Left forelimb (tissue), 1 donor: ENCODE measurements around the gene PPP1R26.

ENCODE experiments used
- DNase-seq: peaks from one replicate; pipeline ENCODE4 v3.0.0-alpha.2; 2018; ENCODE audit warnings: low spot score

Gene PPP1R26

DNA sequence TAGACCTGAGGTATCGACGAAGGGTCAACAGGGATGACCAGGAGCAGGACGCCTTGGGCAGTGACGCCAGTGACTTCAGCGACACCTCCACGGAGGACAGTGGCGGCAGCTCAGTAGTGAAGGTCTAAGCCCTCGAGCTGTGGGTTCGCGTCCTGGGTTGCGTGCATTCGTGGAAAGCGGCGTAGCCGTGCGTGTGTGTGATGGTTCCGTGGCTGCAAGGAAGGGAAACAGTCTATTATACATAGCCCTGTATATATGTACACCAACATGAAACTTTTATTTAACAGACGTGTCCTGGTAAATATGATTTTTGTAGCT lies 8.4 kb downstream of the PPP1R26 start:
- DNase-seq, result no peak

DNA sequence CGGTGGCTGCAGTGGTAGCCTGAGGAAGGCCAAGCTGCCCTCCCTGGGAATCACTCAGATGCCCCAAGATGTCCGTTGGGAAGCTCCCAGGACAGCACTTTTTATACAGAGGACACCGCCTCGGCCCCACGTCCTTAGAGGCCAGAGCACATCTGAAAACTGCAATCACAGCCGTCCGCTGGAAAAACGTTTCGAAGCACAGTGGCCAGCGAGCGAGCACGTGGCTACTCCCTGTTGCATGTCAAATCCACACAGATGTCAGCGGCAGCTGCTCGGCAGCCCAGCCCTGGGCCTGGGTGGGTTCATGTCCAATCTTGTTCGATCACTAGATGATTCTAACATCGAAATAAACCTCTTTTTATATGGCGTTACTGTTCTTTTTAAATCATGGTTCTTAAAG lies 8.9 kb downstream of the PPP1R26 start:
- no peak for DNase-seq

DNA sequence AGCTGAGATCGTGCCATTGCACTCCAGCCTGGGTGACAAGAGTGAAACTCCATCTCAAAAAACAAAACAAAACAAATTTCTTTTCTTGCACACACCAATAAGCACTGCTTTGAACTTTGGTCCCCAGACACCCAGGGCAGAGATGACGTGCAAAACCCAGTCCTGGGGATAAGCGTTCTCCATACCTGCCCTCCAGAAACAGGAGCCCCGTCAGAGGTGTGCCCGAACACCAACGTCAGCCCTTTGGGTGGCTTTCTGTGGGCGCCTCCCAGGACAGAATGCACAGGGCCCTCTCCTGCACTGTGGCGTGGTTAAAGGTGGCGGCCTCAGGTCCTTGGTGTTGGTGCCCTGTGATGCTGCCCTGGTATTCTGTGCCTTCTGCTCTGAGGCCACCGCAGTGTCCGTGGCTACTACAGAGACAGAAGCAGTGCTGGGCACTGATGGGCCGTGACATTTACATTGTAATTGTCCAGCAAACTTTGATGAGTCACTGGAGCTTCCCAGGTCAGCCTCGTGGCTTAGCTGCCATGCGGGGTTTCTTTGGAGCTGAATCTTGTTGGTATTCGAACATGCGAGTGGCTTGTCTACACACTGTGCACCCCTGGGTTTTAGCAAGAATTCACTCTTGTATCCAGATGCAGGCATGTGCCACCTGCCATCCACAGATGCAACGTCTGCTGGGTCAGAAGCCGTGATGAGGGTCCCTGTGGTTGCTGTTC lies 9.8 kb downstream of the PPP1R26 start:
- DNase-seq, result no peak

DNA sequence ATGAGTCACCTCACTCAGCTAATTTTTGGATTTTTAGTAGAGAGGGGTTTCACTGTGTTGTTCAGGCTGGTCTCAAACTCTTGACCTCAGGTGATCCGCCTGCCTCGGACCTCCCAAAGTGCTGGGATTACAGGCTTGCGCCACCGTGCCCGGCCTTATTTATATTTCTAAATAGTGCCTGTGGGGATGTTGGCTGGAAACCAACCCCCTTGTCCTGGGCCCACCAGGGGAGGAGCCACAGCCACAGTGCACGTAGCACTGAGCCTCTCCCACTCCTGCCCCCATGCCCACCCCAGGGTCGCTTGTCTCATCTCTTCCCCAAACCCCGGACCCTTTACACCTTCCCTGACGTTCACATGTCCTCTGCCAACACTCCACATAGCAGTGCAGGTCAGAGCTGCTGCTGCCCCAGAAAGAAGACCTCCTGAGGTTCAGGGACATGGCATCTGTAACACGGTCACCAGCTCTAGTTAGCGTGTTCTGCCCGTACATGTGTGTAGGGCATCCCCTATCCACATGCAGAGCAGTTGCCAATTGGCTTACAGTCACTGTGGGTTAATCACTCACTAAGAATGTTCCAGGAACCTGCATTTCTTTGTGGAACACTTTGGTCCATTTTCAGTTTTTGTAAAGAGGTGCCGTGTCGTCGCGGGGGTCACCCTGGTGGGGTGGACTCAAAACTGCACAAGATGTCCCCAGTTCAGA lies 10.7 kb downstream of the PPP1R26 start:
- DNase-seq, result no peak

DNA sequence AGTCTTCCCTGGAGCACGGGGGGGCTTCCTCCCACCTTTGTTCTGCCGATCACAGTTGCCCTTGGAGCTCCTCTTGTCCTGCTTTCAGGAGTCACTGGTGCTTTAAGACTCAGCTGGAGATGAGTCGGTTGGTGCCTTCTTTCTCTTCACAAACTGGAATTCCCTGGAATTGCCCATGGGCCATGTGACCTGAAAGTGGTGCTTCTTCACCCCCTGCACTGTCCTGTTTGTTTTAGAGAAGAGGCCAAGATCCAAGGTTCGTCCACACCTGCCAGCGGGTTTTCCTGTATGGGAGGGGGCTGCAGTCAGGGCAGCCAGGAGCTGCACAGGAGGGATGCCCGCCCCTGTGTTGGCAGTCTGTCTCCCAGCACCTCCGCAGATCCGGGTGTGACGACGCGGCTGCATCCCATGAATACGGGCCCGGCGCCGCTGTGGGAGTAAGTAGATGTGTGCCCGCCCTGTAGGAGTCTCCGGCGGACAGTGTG lies 11.4 kb downstream of the PPP1R26 start:
- DNase-seq, result no peak

DNA sequence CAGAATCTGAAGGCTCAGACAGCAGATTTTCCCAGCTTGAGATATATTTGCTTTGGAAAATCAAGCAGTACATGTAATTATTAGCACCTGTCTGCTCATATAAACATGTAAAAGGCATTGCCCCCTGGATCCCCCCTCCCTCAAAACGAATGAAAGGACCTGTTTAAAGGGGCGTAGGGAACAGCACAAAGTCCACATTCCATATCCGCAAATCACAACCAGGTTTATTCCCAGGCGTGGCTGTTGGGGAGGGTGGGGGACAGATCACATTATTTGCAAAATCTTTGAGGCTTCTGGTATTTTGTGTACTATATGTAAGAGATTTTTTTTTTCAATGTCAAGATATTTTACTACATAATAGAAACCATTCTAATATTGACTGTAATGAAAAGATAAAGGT lies 12.2 kb downstream of the PPP1R26 start:
- DNase-seq, result no peak

DNA sequence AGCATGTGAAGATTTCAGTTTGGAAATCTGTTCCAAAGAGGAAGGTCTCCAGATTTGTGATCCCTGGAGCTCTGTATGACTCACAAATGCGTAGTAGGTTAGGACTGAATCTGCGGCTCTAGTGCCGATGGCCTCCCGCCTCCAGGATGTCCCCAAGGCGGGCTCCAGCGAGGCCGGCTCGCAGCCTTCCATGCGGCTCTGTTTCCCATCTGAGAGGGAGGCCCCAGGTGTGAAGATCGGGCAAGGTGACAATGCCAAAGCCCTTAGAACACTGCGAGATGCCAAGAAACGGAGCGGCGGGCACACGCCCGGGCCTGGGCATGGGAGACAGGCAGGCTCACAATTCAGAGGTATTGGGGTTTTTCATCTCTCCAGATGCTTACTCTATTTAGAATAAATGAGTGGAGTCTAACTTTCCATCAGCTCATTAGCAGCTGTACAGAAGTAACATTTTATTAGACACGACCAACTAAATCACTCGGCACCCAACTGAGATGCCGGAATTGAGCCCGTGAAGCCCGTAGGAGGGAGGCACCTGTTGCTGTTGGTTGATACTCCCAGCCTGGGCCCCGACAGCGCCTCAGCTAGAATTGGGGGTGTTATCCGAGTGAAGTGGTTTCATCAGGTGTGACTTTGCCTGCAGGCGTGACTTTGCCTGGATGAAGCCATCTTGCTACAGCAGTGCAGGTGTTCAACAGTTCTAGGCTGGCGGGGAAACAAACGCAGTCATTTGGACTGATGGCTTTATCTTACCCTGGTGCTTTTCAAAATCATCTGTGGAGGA lies 13.5 kb downstream of the PPP1R26 start:
- no peak for DNase-seq

DNA sequence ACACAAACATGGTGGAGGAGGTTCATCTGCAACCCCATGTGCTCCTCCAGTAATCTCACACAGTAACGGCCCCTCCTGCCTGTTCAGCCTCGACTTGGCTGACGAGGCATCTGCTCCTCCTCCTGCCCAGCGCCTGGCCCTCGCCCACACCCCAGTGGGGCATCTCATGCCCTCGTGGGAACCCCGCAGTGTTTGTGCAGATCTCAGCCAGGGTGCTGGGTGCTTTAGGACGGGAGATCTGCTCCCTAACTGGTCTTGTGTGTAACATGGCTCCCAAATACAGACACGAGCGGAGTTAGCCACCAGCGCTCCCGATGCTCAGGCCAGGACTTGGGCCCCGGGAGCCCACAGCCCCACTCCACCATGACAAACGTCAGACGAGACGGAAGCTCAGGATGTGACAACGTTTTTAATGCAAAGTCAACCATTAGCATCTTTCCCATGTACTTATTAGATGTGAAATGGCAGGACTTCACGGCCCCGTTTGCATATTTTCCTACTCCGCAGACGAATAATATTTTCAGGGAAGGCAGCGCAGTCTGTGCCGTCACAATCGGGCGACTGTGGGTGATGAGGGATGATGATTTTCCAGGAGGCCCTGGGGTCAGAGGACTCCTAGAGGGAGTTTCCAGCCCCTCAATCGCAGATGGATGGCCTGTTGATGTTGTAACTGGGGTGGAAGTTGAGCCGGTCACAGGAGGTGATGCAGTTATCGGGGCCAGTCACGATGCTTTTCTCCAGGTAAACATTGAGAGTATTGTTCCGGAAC lies 15.4 kb downstream of the PPP1R26 start:
- DNase-seq, result no peak

DNA sequence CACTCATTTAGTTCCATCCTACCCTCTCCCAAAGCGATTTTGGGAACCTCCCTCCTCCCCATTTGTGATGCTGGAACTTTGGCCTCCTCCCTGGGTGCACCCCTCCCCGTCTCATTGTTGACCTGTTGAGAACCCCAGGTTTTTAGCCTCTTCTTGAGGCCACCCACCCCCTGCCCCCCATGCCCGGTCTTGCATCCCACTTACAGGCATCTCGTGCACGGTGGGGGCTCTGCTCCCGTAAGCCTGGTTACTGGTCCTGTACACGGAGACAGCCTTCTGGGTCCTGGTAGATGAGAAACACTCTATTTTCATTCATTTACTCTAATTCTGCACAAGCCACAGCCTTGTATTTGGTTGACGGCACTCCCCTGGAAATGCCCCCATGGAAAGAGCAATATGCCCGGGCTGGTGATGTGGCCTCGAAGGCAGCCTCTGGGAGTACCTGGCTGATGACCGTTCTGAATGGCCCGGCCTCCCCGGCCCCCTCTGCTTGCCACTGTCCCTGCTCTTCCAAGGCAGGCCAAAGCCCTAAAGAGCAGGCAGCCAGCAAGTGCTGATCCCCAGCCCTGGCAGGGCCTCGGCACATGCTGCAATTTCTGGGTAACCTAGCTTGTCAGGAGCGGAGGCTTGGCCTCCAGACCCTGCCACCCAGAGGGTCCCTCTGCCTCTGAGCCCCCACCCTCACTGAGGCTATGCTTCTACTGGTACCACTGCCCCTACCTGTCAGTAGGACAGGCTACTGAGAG lies 19.0 kb downstream of the PPP1R26 start:
- no peak for DNase-seq

DNA sequence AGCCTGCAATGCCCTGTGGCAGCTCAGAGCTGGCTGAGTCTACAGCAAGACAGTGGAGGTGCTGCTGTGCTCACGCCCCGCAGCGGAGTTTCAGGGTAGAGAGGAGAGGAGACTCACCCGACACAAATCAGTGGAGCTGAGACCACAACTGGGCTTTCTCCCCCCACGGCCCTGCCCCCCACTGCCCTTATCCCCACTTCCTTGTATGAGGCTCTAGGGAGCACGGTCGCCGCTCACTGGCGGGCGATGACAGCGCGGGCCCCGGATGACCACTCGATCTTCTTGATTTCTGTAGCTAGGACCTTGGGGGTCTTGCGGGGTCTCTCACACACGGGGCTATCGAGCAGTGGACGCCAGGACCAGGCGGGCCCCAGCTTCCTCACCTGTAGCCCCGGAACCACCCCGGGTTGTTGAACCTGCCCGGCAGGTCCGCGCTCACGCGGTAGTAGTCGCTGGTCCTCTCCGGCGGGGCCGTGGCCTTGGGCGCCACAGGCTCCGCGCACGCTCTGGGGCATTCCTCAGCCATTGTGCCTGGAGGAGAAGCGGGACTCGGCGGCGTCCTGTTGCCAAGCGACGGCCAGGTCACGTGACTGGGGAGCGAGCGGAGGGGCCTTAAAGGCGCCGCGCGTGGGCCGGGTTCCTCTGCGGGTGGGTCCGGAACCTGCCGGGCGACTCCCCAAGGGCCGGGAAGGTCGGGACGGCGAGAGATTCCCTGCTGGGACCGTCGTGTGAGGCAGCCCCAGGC lies 19.9 kb downstream of the PPP1R26 start:
- DNase-seq, result peak; percentile 94

DNA sequence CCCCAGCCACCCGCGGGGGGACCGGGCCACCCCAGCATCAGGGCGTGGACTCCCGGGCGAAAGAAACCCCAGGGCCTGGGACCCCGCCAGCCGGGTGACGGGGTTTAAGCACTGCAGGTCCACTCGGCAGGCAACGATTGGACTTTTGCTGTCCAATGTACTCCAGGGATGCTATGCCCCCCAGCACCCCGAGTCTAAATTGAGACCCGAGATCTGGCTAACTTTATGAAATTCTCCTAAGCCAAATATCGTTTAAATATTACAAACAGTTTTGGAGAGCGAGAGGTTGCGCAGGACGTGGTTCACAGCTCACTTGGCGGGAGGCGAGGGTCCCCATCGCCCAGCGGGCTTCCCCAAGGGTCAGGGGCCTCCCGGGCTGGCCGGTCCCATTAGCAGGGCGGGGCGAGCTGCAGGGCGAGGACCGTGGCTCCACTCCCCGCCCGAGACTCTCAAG lies 20.5 kb downstream of the PPP1R26 start:
- peak; percentile 76 for DNase-seq

DNA sequence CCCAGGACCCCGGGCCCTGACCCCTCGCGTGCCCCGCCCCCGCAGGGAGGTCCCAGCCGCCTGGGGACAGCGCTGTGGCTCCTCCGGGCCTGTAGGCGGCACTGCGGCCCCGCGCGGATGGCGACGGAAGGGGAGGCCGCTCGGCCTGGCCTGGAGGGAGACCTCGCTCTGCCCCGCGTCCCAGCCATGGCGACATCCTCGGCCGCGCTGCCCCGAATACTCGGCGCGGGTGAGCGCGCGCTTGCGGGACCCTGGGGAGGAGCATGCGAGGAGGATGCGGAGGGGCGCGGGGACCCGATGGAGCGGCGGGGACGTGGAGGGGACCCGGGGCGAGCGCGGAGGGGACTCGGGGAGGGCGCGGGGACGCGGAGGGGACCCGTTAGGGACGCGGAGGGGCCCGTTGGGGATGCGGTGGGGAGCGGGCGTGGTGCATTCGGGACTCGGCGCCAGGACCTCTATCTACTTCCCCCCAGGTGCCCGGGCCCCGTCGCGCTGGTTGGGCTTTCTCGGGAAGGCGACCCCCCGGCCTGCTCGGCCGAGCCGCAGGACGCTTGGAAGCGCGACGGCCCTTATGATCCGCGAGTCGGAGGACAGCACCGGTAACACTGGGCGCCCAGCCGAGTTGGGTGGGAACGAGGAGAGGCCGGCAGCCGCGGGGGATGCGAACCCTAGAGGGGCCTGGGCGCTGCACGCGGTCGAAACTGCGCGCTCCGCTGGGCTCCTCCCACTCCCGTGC lies 21.1 kb downstream of the PPP1R26 start, which contains the start of gene MRPS2:
TSS of gene MRPS2 (plus strand) at position 158 of the 736 bp plus-strand sequence. CDS start at position 187, 29 bp downstream.
- peak; percentile 90 for DNase-seq

DNA sequence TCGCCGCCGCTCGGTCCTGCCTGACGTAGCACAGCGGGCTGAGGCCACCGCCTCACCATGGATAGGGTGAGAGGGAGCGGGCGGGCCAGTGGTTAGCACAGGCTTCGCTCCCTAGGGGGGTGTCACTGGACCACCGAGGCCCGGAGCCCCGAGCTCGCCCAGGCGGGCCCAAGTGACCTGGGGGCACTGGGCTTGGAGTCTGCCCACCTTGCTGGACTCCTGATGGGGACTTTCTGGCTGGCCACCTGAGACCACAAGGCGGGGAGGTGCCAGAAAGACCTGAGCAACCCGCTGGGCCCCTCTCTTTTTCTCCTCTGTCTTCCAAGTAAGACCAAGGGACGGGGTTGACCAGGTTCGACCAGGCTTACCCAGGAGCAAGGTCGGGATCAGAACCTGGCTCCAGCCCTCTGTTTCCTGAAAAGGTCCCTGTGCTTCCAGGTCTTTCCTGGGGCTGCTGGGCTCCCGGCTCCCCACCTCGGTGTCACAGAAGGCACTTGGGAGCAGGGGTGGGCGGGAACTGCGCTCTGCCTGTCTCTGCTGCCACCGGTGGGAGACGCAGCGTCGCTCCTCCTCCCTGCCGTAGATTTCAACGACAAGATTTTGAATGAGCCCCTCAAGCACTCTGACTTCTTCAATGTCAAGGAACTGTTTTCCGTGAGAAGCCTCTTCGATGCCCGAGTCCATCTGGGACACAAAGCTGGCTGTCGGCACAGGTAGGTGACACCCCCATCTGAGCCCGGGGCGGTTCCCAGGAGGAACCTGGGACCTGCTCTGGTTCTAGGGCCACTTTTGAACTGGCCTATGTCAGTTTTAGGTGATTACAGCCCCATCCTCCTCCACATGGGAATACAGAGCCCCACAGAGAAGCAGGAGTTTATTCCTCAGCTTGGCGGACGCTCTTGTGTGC lies 21.9 kb downstream of the PPP1R26 start:
- no peak for DNase-seq

DNA sequence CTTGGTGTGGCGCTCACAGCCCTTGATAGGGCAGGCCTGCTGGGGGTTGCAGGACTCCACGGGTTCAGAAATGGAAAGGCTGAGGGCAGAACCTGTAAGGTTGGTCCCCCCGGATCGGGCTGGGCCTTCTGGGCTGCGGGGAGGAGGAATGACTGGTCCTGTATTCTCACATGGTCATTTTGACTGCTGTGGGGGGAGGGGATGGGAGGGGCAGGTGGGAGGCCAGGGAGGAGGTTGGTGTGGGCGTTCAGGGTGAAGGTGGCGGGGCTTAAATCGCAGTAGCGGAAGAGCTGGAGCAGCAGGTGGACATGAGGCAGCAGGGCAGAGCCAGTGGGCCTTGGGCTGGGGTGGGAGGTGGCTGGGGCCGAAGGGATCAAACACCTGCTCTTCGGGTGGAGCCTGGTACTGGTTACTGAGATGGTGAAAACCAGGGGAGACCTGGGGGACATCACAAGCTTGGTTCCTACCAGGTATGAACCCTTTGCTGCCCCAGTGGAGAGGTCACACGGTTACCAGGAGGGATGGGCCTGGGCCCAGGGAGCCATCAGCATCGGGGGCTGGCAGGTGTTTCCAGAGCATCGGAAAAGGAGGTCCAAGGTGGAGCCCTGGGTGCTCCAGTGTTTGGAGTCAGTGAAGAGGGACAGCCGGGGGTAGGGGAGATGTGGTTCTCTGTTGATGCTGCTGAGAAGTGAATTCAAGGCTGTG lies 22.7 kb downstream of the PPP1R26 start:
- DNase-seq, result no peak

DNA sequence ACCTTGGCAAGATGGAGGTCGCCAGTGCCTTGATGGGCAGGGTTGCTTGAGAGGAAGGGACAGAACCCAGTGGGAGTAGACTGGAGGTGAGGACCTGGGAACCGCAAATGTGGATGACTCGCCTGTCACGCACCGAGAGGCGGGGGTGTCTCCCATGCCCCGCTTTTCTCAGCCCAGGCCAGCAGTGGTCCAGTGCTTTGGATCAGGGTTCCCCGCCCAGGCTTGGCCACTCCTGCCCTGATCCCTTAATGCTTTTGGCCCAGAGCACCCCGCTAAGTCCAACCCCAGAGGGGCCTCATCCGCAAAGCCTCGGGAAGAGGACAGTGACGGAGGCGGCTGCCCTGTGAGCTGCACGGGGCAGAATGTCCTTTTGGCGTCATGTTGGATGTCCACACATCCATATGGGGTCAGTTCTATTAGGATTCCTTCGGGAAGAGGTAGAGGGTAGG lies 23.3 kb downstream of the PPP1R26 start:
- DNase-seq, result no peak

DNA sequence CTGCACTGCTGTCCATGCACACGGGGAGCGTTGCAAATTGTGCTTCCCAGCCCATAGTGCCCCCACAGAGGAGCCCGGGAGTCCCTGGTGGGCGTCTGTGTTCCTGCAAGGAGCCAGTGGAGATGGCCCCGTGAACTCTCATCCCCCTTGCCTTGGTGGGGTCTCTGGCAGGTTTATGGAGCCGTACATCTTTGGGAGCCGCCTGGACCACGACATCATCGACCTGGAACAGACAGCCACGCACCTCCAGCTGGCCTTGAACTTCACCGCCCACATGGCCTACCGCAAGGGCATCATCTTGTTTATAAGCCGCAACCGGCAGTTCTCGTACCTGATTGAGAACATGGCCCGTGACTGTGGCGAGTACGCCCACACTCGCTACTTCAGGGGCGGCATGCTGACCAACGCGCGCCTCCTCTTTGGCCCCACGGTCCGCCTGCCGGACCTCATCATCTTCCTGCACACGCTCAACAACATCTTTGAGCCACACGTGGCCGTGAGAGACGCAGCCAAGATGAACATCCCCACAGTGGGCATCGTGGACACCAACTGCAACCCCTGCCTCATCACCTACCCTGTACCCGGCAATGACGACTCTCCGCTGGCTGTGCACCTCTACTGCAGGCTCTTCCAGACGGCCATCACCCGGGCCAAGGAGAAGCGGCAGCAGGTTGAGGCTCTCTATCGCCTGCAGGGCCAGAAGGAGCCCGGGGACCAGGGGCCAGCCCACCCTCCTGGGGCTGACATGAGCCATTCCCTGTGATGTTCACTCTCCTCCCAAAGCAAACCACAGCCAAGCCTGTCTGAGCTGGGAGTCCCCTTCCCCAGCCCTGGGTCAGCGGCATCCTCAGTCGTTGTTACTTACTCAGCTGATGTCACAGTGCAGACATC lies 24.0 kb downstream of the PPP1R26 start:
- DNase-seq, result no peak
